ENCODE data around the gene SMARCC1. TPM values are rescaled to one million over a fixed set of nuclear protein-coding genes. Genes with fewer than 3 reads are reported as not detected.

Gene SMARCC1
- total RNA-seq, 3 donors from 2014 or later = 27.4 to 63.2 (median 61.9) TPM

GRCh38 chr3:47635536-47635935 lies 146.2 kb downstream of the SMARCC1 start:
- intact Hi-C loops (cut with DNase I; ENCODE audit: low total_unique reads) = no loop called here
- Histone ChIP-seq H3K27me3 (no peaks in the 10 kb centered on the region), H3K4me1 (no peaks in the 10 kb centered on the region), H3K9me3 (no peaks in the 10 kb centered on the region), H3K36me3 (no peaks in the 10 kb centered on the region), H3K4me3 (no peak overlapping the region), H3K27ac (no peak overlapping the region)
- DNase-seq (ENCODE audit: low spot score in 2 of 2) = no peak
- TF ChIP-seq POLR2A (IDR thresholded peaks at IDR 0.05) (no peak), CTCF (IDR thresholded peaks at IDR 0.05) (no peak), POLR2AphosphoS5 (IDR thresholded peaks at IDR 0.05) (no peak)

GRCh38 chr3:47634996-47635395 lies 146.7 kb downstream of the SMARCC1 start:
- Histone ChIP-seq H3K4me3 (no peak overlapping the region), H3K27me3 (no peaks in the 10 kb centered on the region), H3K36me3 (no peaks in the 10 kb centered on the region), H3K4me1 (no peaks in the 10 kb centered on the region), H3K27ac (no peak overlapping the region), H3K9me3 (no peaks in the 10 kb centered on the region)
- intact Hi-C loops (cut with DNase I; ENCODE audit: low total_unique reads) = no loop called here
- TF ChIP-seq CTCF (IDR thresholded peaks at IDR 0.05) = no peak
- no peak for TF ChIP-seq POLR2AphosphoS5 (IDR thresholded peaks at IDR 0.05)
- no peak for TF ChIP-seq POLR2A (IDR thresholded peaks at IDR 0.05)
- DNase-seq (ENCODE audit: low spot score in 2 of 2) = no peak

GRCh38 chr3:47630810-47631209 lies 150.9 kb downstream of the SMARCC1 start:
- TF ChIP-seq CTCF (IDR thresholded peaks at IDR 0.05) = no peak
- no peak for TF ChIP-seq POLR2A (IDR thresholded peaks at IDR 0.05)
- TF ChIP-seq POLR2AphosphoS5 (IDR thresholded peaks at IDR 0.05) = no peak
- H3K4me1 ChIP-seq = no peaks in the 10 kb centered on the region
- no peaks in the 10 kb centered on the region for H3K27me3 ChIP-seq
- no peak for DNase-seq (ENCODE audit: low spot score in 2 of 2)
- H3K9me3 ChIP-seq = no peaks in the 10 kb centered on the region
- intact Hi-C loops (cut with DNase I; ENCODE audit: low total_unique reads) = no loop called here
- no peak overlapping the region for H3K27ac ChIP-seq
- H3K4me3 ChIP-seq = no peak overlapping the region
- H3K36me3 ChIP-seq = no peaks in the 10 kb centered on the region

- intact Hi-C loops (cut with DNase I; ENCODE audit: low total_unique reads) = no loop called here
- DNase-seq (ENCODE audit: low spot score in 2 of 2) = no peak
- no peaks in the 10 kb centered on the region for H3K36me3 ChIP-seq
- H3K9me3 ChIP-seq = no peaks in the 10 kb centered on the region
- H3K4me3 ChIP-seq = no peak overlapping the region
- TF ChIP-seq POLR2A (IDR thresholded peaks at IDR 0.05) = no peak
- TF ChIP-seq CTCF (IDR thresholded peaks at IDR 0.05) = no peak
- TF ChIP-seq POLR2AphosphoS5 (IDR thresholded peaks at IDR 0.05) = no peak
- H3K27me3 ChIP-seq = no peaks in the 10 kb centered on the region
- no peaks in the 10 kb centered on the region for H3K4me1 ChIP-seq
- no peak overlapping the region for H3K27ac ChIP-seq
These were observed 151.9 kb downstream of the SMARCC1 start for GRCh38 chr3:47629770-47630169.

- intact Hi-C loops (cut with DNase I; ENCODE audit: low total_unique reads) = no loop called here
- Histone ChIP-seq H3K4me1 (no peaks in the 10 kb centered on the region), H3K9me3 (no peaks in the 10 kb centered on the region), H3K4me3 (no peak overlapping the region), H3K36me3 (no peaks in the 10 kb centered on the region), H3K27me3 (no peaks in the 10 kb centered on the region), H3K27ac (no peak overlapping the region)
- no peak for TF ChIP-seq POLR2AphosphoS5 (IDR thresholded peaks at IDR 0.05)
- TF ChIP-seq POLR2A (IDR thresholded peaks at IDR 0.05) = no peak
- TF ChIP-seq CTCF (IDR thresholded peaks at IDR 0.05) = no peak
- DNase-seq (ENCODE audit: low spot score in 2 of 2) = no peak
These were observed 153.3 kb downstream of the SMARCC1 start for GRCh38 chr3:47628426-47628825.
